ENCODE results near the gene NLGN2. TPM values are rescaled to one million over a fixed set of nuclear protein-coding genes. Genes with fewer than 3 reads are reported as not detected.

NLGN2 gene
- total and polyA plus RNA-seq, 2 of the 8 experiments (the other 6 are each of a cell fraction or from before 2014, with no cell fraction given) = 21.2 to 62.8 TPM

DNA sequence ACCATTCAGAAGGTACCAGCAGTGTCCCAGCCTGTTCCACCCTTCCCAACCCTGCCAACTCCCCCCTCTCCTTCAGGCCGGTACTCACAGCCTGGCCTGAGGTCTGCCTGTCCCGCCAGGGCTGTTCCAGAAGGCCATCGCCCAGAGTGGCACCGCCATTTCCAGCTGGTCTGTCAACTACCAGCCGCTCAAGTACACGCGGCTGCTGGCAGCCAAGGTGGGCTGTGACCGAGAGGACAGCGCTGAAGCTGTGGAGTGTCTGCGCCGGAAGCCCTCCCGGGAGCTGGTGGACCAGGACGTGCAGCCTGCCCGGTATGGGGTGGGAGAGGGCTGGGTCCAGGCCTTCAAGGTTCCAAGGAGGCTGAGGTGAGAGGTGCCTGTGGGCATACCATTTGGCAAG is 7.2 kb downstream of the NLGN2 start:
- no peak overlapping the region for H3K56ac ChIP-seq (replicated peaks; ENCODE audit: insufficient read length, low read depth, low read length)
- H3K79me1 ChIP-seq (ENCODE audit: low read depth, low read length) = 0 out of 2 replicates have a peak, but pooled peaks cover 1% of the 10 kb centered on the region
- no peak overlapping the region for H4K91ac ChIP-seq (replicated peaks; ENCODE audit: insufficient read length, low read length)
- ChIA-PET CTCF (ENCODE audit: partially characterized antibody) (interaction anchor here (2.4 kb wide), 1 partner anchor 23 kb away, joined by 5 read pairs; no protein-coding TSS in a partner anchor), POLR2A (ENCODE audit: partially characterized antibody) (interaction anchor here (0.7 to 2.8 kb wide), 6 partner anchors 8 to 69 kb away, joined by 3 to 14 read pairs (median 4); partner anchors contain the start of genes NLGN2 and TMEM256)
- H2BK12ac ChIP-seq (ENCODE audit: low read depth, low read length) = no peak overlapping the region
- no peak overlapping the region for H3K27ac ChIP-seq (ENCODE audit: low read depth, low read length)
- no peak overlapping the region for H3K14ac ChIP-seq (ENCODE audit: insufficient read length)
- H3K18ac ChIP-seq (ENCODE audit: extremely low read depth, low read length) = no peak overlapping the region
- no peak overlapping the region for H2BK15ac ChIP-seq (ENCODE audit: low read length)
- FAIRE-seq (no peak), DNase-seq (ENCODE audit: low read depth in 1 of 2, low spot score in 2 of 2) (no peak)
- H4K5ac ChIP-seq (ENCODE audit: insufficient read length, low read depth, low read length) = no peak overlapping the region
- no peak overlapping the region for H3K4ac ChIP-seq (replicated peaks; ENCODE audit: insufficient read length, low read depth, low read length)
- 89% methylated on average over 14 of the region's 14 CpGs; no CpG with 5 or more reads in 1 of the 2 experiments for WGBS, 2 experiments (ENCODE audit: extremely low coverage in 1 of 2, insufficient coverage in 1 of 2, insufficient read length in 1 of 2, insufficient replicate concordance in 2 of 2, low coverage in 1 of 2, low lambda C conversion rate in 2 of 2, missing lambda C conversion rate in 1 of 2)
- TF ChIP-seq FOSL1 (IDR thresholded peaks at IDR 0.05; ENCODE audit: insufficient read depth, low read depth, low read length) = no peak
- TF ChIP-seq CBX5 (IDR thresholded peaks at IDR 0.05; ENCODE audit: low read depth, low read length) = no peak
- TF ChIP-seq JUND (IDR thresholded peaks at IDR 0.05; ENCODE audit: low read length) = no peak
- TF ChIP-seq CHD2 (IDR thresholded peaks at IDR 0.05; ENCODE audit: low read length) = no peak
- TF ChIP-seq SIN3A (conservative IDR thresholded peaks at IDR 0.05 in 1 of 2, IDR thresholded peaks at IDR 0.05 in 1 of 2; ENCODE audit: low read depth in 1 of 2, low read length in 2 of 2) = no peak
- no peak for TF ChIP-seq SRF (IDR thresholded peaks at IDR 0.05; ENCODE audit: low read depth, low read length)
- peaks cover 0 to 12% (median 7%) of the 10 kb centered on the region in 4 experiments; a peak in 5 of 7 replicates for H3K4me1 ChIP-seq (replicated peaks in 1 of 4; ENCODE audit: control insufficient read depth in 3 of 4, insufficient read depth in 4 of 4, low read length in 3 of 4)
- peaks cover 2 to 13% of the 10 kb centered on the region in 2 experiments for H4K20me1 ChIP-seq (replicated peaks in 1 of 2; ENCODE audit: control insufficient read depth in 1 of 2, insufficient read depth in 2 of 2, low read length in 2 of 2)
- peaks cover 0 to 34% (median 14%) of the 10 kb centered on the region in 4 experiments; a peak in 6 of 8 replicates for H3K36me3 ChIP-seq (ENCODE audit: control insufficient read depth in 2 of 4, insufficient read depth in 4 of 4, low read length in 3 of 4)
- H3K79me2 ChIP-seq (ENCODE audit: control insufficient read depth in 1 of 2, insufficient read depth in 2 of 2, low read length in 2 of 2) = no peaks in the 10 kb centered on the region
- no peak overlapping the region for H2AK5ac ChIP-seq (ENCODE audit: low read depth, low read length)
- no peak overlapping the region for H2BK120ac ChIP-seq (replicated peaks; ENCODE audit: low read depth, low read length)
- peaks cover 4% of the 10 kb centered on the region; the same call in 1 of the 2 replicates for H3K23me2 ChIP-seq (ENCODE audit: low read depth, low read length)
- H2BK20ac ChIP-seq (ENCODE audit: low read length) = no peak overlapping the region
- H3K4me2 ChIP-seq (ENCODE audit: insufficient read depth in 1 of 2, low read depth in 2 of 2, low read length in 2 of 2) = no peak overlapping the region
- H3K4me3 ChIP-seq (ENCODE audit: extremely low read depth in 1 of 4, insufficient read depth in 2 of 4, low read depth in 3 of 4, low read length in 4 of 4) = no peak overlapping the region
- no peak overlapping the region for H3K9ac ChIP-seq (replicated peaks in 1 of 4; ENCODE audit: extremely low read depth in 1 of 4, low read depth in 3 of 4, low read length in 3 of 4)
- no peak overlapping the region for H3K23ac ChIP-seq (ENCODE audit: insufficient read length)
- H2BK5ac ChIP-seq (ENCODE audit: low read depth, low read length) = no peak overlapping the region
- no peaks in the 10 kb centered on the region for H3K9me3 ChIP-seq (ENCODE audit: insufficient read depth in 2 of 2, low read depth in 1 of 2, low read length in 1 of 2)
- no peak overlapping the region for H4K8ac ChIP-seq (ENCODE audit: extremely low read depth, insufficient read depth, low read length)
- H2AFZ ChIP-seq (ENCODE audit: low read length) = no peak overlapping the region
- no peaks in the 10 kb centered on the region for H3K27me3 ChIP-seq (replicated peaks in 1 of 4; ENCODE audit: control insufficient read depth in 3 of 4, extremely low read depth in 1 of 4, insufficient read depth in 3 of 4, low read length in 3 of 4)
